HCT116 (cell line): ENCODE results near the gene SELENOS.

ENCODE experiments used
- CTCF ChIP-seq, 3 experiments: fragments of 200-600 bp in 1 of 3; sonication (generic) in 1 of 3; IDR thresholded peaks in 2 of 3; conservative IDR thresholded peaks in 1 of 3; 2 replicates each; pipeline ENCODE4 v1.5.1; 2012 to 2017; ENCODE audit warnings: low read depth in 2 of 3, low read length in 2 of 3, antibody characterized with exemption in 1 of 3, borderline replicate concordance in 1 of 3, control low read depth in 1 of 3, mild to moderate bottlenecking in 1 of 3, mixed read lengths in 1 of 3, mixed run types in 1 of 3, moderate library complexity in 1 of 3; ENCODE audit not compliant: insufficient read depth in 1 of 3
- EZH2 ChIP-seq: fragments of 200-600 bp; sonication (generic); IDR thresholded peaks from 2 replicates; pipeline ENCODE4 v1.6.1; 2017; ENCODE audit warnings: antibody characterized with exemption, mixed run types
- POLR2A ChIP-seq: IDR thresholded peaks from 2 replicates; pipeline ENCODE4 v1.7.0; 2011; ENCODE audit warnings: borderline replicate concordance; ENCODE audit not compliant: insufficient read depth, insufficient read length; ENCODE audit errors: extremely low read depth
- TF ChIP-seq, protein P1 (sequence below): IDR thresholded peaks from 2 replicates; pipeline ENCODE4 v1.6.1; 2012; ENCODE audit warnings: low read depth

- TF ChIP-seq CTCF (IDR thresholded peaks at IDR 0.05 in 2 of 3, conservative IDR thresholded peaks at IDR 0.05 in 1 of 3; ENCODE audit: borderline replicate concordance in 1 of 3, insufficient read depth in 1 of 3, low read depth in 2 of 3, low read length in 2 of 3) (no peak), EZH2 (no peak), POLR2A (no peak)
- TF ChIP-seq, protein P1, sequence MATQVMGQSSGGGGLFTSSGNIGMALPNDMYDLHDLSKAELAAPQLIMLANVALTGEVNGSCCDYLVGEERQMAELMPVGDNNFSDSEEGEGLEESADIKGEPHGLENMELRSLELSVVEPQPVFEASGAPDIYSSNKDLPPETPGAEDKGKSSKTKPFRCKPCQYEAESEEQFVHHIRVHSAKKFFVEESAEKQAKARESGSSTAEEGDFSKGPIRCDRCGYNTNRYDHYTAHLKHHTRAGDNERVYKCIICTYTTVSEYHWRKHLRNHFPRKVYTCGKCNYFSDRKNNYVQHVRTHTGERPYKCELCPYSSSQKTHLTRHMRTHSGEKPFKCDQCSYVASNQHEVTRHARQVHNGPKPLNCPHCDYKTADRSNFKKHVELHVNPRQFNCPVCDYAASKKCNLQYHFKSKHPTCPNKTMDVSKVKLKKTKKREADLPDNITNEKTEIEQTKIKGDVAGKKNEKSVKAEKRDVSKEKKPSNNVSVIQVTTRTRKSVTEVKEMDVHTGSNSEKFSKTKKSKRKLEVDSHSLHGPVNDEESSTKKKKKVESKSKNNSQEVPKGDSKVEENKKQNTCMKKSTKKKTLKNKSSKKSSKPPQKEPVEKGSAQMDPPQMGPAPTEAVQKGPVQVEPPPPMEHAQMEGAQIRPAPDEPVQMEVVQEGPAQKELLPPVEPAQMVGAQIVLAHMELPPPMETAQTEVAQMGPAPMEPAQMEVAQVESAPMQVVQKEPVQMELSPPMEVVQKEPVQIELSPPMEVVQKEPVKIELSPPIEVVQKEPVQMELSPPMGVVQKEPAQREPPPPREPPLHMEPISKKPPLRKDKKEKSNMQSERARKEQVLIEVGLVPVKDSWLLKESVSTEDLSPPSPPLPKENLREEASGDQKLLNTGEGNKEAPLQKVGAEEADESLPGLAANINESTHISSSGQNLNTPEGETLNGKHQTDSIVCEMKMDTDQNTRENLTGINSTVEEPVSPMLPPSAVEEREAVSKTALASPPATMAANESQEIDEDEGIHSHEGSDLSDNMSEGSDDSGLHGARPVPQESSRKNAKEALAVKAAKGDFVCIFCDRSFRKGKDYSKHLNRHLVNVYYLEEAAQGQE = no peak
Measured at GRCh38 chr15:101325263-101326025, 48.2 kb upstream of the SELENOS start.
